Ramos (cell line): ENCODE measurements around the gene TUBB.

Experiments used
- in situ Hi-C: fragments of 300-500 bp; cut with MboI; formaldehyde crosslinking; loops from one replicate; pipeline ENCODE4 v1.14.3; 2022; ENCODE audit warnings: low sequenced_read_pairs; ENCODE audit not compliant: unreplicated experiment

TUBB gene

DNA sequence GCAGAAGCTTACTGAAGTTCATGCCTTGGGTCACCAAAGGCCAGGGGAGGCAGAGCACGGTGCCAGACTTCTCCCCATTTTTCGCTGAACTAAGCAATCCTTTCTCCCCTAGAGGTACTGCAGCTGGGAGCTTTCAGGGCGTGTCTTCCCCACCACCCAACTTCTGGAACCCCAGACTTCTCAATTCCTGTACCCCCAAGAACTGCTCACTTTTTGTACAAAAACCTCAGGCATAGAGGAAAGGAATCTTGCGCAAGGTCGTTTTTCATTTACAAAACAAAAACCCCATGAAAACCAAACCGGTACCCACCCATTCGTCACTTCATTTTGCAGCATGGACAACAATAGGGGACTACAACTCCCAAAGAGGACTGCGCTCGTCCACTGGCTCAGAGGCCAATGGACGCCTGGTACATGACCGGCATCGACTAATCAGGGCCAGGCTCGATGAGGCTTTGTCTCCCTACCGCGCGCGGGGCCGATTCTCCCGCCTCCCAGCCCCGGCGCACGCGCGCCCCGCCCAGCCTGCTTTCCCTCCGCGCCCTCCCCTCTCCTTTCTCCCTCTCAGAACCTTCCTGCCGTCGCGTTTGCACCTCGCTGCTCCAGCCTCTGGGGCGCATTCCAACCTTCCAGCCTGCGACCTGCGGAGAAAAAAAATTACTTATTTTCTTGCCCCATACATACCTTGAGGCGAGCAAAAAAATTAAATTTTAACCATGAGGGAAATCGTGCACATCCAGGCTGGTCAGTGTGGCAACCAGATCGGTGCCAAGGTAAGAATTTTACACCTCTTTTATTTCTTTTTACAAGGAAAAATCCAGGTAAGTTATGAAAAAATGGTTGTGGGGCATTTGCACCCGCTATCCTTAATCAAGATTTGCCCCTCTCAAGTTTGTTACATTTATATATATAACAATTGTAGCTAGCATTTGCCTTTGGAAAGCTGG lies at the start of gene TUBB:
TUBB (plus strand) TSS at position 562 of the 947 bp plus-strand sequence; CDS start at position 717, 155 bp downstream.
- in situ Hi-C loops: no loop called here

- in situ Hi-C loops: loop anchor here (5.0 kb wide), 1 partner anchor 56 kb away; no protein-coding TSS in a partner anchor
These were observed 49.2 kb upstream of the TUBB start for GRCh38 chr6:30670760-30671527.

DNA sequence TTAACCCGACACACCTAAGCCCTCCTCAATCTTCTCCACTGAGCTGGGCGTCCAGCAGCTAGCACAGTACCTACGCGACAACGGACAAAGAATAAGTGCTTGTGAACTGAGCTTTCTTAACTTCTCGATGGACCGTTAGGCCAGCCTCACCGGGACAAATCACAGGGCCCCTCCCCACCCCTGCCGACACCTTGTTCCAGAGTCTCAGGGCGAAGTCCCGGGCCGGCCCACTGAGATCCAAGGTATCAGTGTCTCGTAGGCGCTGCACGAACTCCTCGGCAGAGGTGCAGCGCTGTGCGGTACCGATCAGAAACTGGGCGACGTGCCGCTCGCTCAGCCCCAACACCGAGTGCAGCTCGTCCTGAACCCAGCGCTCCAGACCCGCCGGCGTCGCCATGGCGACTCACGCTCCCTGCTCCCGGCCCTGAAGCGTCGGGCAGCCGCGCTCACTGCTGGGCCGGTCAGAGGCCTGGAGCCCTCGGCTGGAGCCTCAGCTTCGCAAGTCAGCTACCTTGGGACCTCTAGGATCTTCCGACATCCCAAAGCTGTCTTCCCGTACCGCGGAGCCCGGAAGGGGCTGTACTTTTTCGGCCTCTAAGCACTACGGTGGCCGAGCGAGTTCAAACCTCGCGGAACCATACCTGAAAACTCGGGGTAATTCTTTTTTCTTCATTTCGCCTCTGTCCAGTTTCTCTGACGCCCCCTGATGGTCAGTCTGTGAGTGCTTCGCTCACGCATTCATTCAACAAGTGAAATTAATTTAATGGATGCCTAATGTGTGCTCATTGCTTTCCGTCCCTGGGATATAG lies 47.5 kb upstream of the TUBB start, which contains the start of gene DHX16:
DHX16 (minus strand) TSS at position 562 of the 809 bp plus-strand sequence; CDS start at position 397, 165 bp downstream.
- in situ Hi-C loops: loop anchor here (5.0 kb wide), 1 partner anchor 55 kb away; no protein-coding TSS in a partner anchor

DNA sequence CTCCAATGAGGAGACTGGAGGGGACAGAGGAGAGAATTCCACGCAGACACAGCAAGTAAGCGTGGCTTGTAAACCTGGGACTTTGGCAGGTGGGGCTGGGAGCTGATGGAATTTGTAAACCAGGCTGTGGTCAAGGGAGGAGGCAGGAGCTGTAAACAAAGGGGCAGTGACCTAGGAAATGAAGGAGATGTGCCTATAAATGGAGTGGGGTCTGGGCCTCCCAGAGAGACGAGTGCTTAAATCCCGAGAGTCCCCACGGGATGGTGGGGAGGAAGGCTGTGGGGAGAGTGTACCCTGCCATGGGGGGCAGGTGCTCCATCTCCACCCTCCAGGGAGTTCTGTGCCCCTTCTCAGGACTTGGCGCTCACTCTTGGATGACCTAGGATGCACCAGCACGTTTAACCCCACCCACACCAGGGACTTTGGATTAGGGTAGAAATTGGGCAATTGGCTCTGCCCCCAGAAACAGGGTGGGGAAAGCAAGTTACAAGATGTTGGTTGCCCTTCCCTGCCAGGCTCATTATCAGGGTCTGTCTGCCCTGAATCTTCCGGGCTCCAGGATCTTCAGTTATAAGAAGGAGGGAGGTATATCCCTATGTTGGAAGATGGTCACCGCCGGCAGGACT lies 43.4 kb upstream of the TUBB start:
- in situ Hi-C loops: no loop called here

DNA sequence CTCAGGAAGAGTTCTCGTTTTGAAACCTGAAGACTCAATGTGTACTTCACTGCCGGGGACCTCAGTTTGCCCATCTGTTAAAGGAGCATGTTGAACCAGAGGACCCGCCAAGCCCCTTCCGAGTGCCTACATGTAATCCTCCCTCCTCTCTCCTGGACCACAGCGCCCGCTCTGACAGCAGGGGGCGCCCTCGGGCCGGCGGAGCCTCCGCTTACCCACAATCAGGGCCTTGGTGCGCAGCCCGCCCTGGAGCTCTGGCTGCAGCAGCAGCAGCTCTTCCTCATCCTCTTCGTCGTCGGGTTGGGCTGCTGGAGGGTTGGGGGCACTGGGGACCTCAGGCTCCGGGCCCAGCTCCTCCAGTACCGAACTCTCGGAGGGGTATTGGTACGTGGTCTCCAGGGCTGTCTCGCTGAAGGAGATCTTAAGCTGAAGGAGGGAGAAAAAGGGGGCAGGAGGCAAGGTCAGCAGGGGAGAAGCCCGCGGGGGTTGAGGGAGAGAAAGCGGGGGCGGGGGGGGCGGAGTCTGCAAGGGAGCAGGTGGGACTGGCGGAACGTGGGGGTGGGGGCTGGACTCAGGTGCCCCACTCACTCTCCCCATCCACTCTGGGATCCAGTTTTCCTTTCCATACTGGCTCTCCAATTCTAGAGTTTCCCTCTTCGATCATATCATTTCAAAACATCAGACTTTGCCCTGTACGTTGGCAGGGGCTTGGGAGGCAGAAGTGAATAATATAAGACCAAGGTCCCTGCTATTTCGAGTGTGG lies 41.0 kb upstream of the TUBB start:
- in situ Hi-C loops: no loop called here

DNA sequence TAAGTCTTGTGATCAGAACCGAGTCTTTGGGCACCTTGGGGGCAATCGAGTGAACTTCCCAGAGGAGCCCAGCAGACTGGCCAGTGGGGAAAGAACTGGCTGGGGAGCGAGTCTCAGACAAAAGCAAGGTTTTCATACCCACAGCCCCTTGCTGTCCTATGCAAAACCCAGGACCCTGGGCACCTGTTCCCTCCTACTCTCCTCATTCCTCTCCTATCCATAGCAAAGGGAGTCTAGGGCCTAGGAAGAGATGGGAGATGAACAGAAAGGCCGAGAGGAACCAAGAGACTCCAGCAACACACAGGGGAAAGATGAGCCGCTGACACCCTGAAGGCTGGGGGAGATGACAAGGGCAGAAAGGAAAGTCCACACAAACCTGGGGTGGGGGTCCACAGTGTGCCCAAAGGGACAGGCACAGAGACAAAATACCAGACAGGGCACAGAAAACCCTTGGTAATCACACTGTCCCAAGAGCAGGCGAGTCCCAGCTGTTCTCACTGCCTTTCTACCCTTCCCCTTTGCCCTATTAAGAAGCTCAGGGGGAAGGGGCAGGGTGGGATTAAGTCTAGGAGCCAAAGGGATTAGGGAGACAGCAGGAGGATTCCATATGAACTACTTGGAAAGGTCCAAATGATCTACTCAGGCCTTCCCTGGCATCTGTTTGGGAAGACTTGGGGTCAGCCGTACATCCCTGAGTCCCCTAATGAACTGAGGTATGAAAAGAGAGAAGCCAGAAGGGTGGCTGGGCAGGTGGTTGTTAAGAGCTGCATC lies 40.2 kb upstream of the TUBB start:
- in situ Hi-C loops: no loop called here

- in situ Hi-C loops: no loop called here
These were observed 38.4 kb upstream of the TUBB start for GRCh38 chr6:30681766-30682142.

GRCh38 chr6:30682143-30683117 lies 37.7 kb upstream of the TUBB start:
- in situ Hi-C loops: no loop called here

GRCh38 chr6:30683183-30683979 lies 36.8 kb upstream of the TUBB start:
- in situ Hi-C loops: no loop called here

- in situ Hi-C loops: no loop called here
These were observed 36.2 kb upstream of the TUBB start for GRCh38 chr6:30683980-30684338.

- in situ Hi-C loops: no loop called here
These were observed 35.6 kb upstream of the TUBB start for GRCh38 chr6:30684386-30685156.

DNA sequence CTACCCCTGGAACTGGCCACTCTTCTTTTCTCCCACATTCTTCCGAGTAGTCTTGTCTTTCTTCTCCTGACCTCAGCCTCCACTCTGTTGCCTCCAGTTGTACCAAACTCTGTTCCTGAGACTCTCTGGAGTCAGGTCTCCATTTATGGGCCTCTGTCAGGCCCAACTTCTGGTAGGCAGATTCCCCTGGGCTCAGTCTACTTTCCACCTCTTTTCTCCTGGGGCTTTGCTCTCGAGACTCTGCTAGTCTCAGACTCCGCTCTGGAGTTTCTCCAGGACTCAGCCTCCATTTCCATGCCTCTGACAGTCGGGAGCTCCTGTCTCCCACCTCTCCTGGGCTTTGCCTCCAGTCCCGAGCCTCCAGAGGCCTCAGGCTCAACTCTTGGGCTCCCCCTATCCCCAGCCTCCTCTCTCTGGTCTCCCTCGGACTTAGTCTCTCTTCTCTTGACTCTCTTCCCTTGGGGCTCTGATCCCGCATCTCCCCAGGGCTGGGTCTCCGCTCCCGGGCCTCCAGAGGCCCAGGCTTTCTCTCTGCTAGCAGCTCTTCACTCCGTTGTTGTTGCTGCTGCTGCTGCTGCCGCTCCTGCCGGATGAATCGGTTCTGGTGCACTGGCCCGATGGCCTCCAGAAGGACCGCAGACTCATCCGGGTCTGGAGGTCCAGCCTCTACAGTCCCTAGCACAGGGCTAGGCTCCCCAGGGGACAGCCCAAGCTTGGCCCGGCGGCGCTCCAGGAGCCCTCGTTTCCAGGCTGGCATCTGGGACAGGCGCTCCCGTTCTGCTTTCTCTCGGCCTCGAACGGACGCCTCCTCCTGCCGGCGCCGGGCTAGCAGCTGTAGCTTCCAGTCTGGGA lies 34.8 kb upstream of the TUBB start:
- in situ Hi-C loops: no loop called here

DNA sequence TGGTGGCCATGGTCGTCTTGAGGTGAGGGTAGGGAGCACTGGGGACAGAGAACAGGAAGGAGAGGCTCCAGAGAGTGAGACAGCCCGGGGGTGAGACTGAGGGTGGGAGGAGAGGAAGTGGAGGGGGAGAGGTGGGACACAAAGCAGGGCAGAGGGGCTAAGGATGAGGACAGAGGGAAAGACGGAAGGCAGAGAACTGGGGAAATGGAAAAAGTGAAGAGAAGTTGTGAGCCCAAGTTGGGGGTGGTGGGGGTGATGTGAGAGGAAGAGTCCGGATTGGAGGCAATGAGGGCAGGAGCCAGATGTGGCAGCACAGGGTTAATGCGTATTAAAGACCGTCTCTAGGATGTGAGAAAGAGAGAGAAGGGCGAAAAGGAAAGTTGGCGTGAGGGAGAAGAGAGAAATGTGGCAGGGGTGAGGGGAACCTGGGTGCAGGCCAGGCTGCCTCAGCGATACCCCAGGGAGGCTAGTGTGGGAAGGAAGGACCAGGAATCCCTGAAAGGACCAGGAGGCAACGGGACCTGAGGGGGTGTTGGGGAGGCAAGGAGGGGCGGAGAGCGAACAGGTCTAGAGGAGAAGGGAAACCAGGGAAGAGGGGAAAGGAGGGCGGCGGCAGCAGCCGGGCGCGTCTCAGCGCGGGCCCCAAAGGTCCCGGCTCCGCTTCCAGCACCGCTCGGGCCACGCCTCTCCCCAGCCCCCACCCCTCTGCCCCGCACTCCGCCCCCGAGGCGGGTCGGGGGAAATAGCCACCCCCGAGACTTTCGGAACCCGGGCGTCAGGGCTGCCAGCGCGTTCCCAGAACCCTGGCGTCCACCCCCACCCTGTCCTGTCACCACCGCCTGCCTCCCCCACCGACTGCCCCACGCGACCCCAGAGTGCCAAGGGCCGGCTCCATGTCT lies 33.9 kb upstream of the TUBB start, which contains the start of gene PPP1R18:
PPP1R18 (minus strand) TSS at position 637 of the 899 bp plus-strand sequence; CDS start at position 10, 627 bp downstream.
- in situ Hi-C loops: no loop called here
